ENCODE data around the gene UACA.

Gene UACA

DNA sequence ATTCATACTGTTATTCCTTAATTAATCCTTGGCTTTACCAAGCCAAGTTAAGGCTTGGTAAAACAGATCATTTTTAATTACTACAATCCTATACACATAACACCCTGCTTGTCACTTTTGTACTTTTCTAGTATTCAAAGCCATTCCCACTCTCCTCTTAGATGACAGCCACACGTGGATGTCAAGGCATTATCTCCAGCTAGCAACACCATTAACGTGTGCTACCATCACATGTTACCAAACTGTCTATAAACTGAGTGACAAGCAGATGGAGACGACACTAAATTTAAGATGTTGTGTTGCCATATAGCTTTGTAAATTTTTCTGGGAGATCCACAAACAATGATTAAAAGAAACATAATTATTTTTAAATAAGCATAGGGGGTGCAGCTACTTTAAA is 103.7 kb downstream of the UACA start:
- no peak overlapping the region for H3K4me3 ChIP-seq (ENCODE audit: low read length)
- TF ChIP-seq ZNF274 (IDR thresholded peaks at IDR 0.05; ENCODE audit: low read depth, low read length): no peak

DNA sequence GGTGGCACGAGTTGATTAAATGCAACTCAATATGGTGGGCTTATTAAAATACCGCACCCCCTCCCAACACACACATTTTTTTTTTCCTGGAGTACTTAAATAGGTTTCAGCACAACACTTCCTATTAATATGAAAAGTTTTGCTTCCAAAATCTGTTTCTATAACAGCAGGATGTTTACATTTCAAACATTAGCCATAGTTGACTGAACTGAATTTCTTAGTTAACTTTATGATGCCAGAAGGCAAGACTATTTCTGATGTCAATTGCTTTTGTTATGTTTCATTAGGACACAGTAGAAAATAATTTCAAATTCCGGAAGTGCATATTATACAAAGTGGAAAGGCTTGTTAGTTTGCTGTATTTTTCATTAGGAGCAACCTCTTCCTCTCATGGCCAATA is 104.7 kb downstream of the UACA start:
- no peak for TF ChIP-seq ZNF274 (IDR thresholded peaks at IDR 0.05; ENCODE audit: low read depth, low read length)
- H3K4me3 ChIP-seq (ENCODE audit: low read length): no peak overlapping the region

DNA sequence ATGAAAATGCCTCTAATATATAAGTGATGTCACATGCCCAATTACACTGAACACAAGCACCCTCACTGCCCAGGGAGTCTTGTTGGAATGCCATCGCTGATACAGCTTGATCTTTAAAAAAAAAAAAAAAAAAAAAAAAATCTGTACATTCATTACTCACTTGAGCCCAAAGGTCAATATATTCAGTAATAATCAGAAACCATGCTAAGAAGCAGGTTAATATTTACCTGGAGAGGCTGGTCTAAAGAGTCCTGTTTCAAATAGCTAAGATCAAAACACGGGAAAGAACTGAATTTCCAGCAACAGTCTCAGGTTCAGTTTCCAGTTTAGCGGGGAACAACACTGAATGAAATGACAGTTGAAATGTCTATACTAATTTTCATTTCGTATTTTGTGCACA is 109.9 kb downstream of the UACA start:
- H3K4me3 ChIP-seq (ENCODE audit: low read length): no peak overlapping the region
- no peak for TF ChIP-seq ZNF274 (IDR thresholded peaks at IDR 0.05; ENCODE audit: low read depth, low read length)

DNA sequence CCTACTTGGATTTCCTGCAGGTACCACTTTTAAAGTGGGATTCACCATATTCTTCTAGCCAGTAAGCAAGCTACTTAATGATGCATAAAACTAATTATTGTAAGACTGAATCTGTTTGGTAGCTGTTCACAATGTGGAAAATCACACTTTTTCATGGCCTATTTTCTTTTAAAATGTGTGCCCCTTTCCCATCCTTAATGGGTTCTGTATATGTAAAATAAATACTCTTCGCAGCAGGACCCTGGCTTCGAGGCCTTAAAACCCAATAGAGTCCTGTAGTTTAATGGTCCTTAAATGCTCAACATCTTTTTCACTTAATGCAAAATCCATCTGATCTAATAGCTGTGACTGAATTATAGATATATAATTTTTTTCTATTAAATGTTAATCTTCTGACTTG is 111.0 kb downstream of the UACA start:
- no peak for TF ChIP-seq ZNF274 (IDR thresholded peaks at IDR 0.05; ENCODE audit: low read depth, low read length)

DNA sequence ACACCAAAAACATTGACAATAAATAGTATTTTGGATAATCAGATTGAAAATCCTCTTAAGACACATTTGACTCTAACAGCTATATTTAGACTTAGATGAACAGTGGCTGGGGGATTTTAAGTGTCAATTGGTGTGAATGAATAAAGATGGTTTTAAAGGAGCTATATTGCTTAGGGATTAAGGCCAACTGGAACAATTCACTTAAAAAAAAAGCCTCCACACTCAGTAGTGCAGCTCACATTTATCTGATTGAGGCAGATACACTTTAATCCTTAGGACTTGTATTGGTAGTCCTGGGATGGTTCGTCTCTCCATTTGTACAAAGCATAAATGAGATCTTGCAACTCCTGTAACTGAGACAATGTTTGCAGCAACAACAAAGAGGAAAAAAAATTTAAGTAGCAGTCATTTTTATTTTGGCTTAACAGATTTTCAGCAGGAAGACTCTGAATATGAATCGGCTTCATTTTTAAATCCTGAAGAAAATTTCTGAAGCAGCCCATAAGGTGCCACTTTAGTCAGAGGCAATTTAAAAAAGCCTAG is 112.0 kb downstream of the UACA start:
- H3K4me3 ChIP-seq (ENCODE audit: low read length): no peak overlapping the region
- no peak for TF ChIP-seq ZNF274 (IDR thresholded peaks at IDR 0.05; ENCODE audit: low read depth, low read length)

More for the DNA sequence above, 111.0 kb downstream of the UACA start:
- no peak overlapping the region for H3K4me3 ChIP-seq (ENCODE audit: low read length)

DNA sequence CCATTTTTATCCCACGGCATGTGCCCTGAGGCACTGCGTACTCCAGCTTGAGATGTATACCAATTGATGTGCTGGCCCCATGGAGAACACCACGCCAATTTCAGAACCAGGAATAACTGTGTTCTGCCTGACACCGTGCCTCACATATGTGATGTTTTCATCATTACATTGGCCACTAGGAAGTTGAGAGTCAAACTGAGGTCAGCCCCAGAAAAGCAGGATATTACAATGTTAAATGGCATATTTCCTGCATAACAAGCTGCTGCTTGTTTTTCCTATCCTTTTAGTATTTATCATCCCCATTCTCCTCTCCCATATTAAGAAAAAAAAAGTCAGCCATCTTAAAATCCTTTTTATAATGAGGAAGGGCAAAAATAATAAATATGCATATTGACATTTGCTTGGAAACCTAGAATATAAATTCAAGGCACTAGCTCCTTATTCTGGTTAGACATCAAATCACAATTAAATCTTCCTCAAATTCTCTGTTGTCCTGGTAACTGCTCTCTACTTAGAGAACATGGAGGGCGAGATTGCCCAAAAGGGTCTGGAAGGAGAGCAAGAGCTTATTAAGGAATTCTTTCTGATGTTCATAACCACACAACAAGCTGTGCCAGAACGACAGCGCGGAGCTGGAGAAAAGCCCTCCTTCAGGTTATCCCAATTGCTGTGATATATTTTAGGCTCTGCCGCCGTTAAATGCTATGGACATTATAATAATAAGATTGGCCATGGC is 112.6 kb downstream of the UACA start:
- TF ChIP-seq ZNF274 (IDR thresholded peaks at IDR 0.05; ENCODE audit: low read depth, low read length): no peak
- H3K4me3 ChIP-seq (ENCODE audit: low read length): no peak overlapping the region

DNA sequence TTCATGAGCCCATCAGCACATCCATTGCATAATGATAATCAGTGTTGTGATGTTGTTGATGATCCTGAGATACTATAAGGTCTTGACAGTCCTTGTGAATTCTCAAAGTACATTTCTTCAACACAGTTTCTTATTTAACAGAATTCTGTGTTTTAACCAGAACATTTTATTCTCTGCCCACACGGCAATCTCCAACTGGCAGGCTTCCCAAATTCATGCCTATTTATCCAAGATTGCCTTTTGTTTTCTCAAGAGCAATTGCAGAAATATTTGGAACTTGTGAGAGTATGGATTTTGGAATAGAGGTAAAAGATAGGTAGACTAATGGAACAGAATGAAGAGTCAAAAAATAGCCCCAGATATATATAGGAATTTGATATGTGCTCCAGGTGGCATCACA is 116.0 kb downstream of the UACA start:
- no peak overlapping the region for H3K4me3 ChIP-seq (ENCODE audit: low read length)
- no peak for TF ChIP-seq ZNF274 (IDR thresholded peaks at IDR 0.05; ENCODE audit: low read depth, low read length)

DNA sequence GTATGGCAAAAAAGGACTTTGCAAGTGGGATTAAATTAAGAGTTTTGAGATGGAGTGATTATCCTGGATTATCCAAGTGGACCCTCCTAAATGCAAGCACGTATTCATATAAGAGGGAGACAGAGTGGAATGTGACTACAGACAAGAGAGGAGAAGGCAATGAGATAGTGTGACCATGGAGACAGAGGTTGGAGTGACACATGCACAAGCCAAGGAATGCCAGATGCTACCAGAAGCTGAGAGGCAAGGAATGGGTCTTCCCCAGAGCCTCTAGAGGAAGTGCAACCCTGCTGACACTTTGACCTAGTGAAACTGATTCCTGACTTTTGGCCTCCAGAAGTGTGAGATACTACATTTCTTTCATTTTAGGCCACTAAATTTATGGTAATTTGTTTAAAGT is 117.2 kb downstream of the UACA start:
- no peak overlapping the region for H3K4me3 ChIP-seq (ENCODE audit: low read length)

DNA sequence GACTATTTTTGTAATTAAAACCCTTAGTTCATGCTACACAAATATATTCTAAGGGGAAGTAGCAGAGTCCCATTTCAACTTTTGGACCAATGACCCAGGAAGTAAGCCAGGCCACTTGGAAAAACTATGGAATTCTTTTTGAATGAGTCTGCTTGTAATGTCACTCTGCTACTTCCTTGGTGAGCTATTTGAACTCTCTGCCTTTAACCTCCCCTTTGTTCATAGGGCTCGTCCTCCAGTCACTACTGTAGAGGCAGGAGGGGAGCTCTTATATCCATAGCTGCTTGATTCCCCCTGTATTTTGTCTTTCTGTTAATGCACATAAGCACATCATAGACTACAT is 119.6 kb downstream of the UACA start:
- TF ChIP-seq ZNF274 (IDR thresholded peaks at IDR 0.05; ENCODE audit: low read depth, low read length): no peak
- no peak overlapping the region for H3K4me3 ChIP-seq (ENCODE audit: low read length)

More for the DNA sequence above, 117.2 kb downstream of the UACA start:
- TF ChIP-seq ZNF274 (IDR thresholded peaks at IDR 0.05; ENCODE audit: low read depth, low read length): no peak

DNA sequence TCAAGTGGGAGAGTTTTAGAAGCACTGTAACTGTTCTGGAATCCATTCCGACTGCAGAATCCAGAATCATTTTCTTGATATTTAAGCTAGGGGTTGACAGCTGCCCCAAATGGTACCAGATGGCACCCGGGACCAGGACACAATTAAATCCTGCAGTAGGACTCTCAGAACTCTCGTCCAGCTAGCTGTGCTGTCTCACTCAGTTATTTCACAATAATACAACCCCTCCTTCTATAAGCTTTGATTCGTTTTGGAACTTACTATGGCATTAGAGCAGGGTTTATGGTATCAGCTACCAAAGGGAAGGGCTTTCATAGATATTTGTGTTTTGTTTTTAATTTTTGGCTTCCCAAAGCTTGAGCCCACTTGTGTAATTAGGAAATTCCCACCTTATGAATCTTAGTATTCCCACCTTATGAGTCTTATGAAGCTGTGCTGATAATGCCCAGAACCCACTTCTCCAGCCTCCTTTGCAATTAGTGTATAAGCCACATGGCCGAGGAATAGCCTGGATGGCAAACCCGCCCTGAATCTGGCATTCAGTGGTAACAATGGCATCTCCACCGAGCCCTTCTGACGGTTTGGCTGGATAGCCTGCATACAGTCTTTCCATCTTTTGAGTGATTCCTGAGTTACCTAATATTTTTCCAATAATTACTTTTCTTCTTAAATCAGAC is 120.1 kb downstream of the UACA start:
- no peak for TF ChIP-seq ZNF274 (IDR thresholded peaks at IDR 0.05; ENCODE audit: low read depth, low read length)
- H3K4me3 ChIP-seq (ENCODE audit: low read length): no peak overlapping the region

DNA sequence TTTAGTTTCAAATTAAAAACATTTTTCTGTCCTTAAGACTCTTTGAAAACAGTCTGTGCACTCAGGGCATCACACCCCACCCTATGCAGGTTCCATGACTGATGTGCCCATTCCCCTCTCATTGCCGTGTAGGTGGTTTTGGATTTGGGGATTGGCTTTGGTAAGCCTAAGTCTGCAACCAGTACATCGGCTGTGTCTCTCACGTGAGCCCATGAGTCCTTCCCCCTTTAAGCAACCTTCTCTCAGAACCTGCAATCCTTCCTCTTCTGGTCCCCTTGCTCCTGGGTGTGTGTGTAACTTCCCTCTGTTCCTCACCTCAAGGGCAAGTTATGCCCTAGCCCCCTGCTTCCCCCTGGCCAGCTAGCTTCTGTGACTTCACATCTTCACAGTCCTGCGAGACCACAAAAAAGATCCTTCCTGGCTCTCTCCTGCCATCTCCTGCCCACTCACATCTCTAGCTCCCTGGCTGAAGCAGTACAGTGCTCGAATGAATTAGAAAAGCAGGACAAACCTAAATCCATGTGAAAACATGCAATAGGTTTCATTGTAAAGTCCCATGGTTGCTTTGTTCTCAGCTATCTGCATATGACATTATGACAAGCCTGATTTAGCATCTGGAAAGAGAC is 126.7 kb downstream of the UACA start:
- TF ChIP-seq ZNF274 (IDR thresholded peaks at IDR 0.05; ENCODE audit: low read depth, low read length): no peak
- H3K4me3 ChIP-seq (ENCODE audit: low read length): no peak overlapping the region

DNA sequence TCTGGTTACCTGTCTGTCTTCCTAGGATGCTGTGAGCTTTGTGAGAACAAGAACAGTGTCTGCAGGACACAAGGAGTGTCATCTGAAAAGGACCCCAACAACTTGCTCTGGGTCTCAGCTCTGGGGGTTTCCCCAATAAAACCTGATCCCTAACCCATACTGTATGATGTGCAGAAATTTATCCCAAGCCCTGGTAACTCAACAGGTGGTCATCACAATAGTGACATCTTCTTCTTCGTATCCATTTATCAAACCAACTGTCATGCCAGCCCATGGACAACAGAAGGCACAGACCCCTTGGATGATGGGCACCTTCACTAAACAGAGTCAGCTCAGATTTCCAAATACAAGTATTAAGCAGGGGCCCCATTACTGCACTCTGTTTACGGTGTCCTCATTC is 127.5 kb downstream of the UACA start:
- no peak for TF ChIP-seq ZNF274 (IDR thresholded peaks at IDR 0.05; ENCODE audit: low read depth, low read length)
- H3K4me3 ChIP-seq (ENCODE audit: low read length): no peak overlapping the region

DNA sequence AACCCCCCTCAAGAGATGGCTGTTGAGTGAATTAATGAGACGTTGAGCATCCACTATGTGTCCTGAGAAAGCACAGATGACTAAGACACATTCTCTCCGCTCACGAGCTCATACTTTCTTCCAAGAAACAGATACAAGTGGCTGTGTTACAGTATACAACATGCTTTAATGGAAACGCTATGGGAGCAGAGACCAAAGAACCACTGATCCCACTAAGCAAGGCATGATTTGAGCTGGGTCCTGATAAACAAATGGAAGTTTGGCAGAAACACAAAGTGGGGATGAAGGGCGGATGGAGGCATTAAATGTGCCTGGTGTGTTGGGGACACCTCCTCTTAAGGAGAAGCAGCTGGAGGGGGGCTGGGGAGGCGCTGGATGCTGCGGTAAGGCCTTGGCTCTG is 129.4 kb downstream of the UACA start:
- no peak overlapping the region for H3K4me3 ChIP-seq (ENCODE audit: low read length)
- no peak for TF ChIP-seq ZNF274 (IDR thresholded peaks at IDR 0.05; ENCODE audit: low read depth, low read length)

DNA sequence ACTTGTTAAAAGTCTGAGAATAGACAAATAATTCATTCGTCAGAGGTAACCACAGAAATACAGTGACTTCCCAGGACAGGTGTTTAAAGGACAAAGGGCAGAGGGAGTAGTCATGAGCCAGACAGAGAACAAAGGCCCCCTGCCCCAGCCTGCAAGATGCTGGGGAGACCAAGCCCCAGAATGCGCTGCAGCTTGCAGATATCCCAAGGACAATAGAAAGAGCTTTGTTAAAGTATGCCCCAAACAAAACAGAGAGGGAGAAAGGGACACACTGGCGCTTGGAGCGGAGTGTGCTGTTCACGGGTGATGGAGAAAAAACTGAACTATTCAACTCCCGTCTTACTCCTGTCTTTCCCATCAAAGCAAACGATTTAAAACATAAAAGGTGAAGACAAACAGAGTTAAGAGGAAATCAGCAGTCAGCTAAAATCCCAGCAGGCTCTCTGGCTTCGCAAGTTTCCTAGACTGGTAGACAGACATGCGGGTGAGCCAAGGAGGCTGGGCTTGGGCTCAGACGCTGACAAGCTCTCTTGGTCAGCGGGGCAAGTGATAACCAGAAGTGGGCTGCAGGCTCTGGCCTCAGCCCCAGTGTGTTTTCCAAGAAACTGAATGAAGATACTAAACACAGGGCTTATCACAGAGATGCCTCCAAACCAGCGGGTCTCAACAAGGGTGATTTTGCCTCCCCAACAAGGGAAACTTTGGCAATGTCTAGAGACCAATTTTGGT is 130.1 kb downstream of the UACA start:
- H3K4me3 ChIP-seq (ENCODE audit: low read length): no peak overlapping the region
- TF ChIP-seq ZNF274 (IDR thresholded peaks at IDR 0.05; ENCODE audit: low read depth, low read length): no peak

Measured in GM08714 (cell line).